GM12878 (cell line): ENCODE measurements around the gene ELOA2.

Experiments
- CTCF ChIP-seq, 3 experiments: IDR thresholded peaks in 2 of 3; conservative IDR thresholded peaks in 1 of 3; 2 replicates each; pipeline ENCODE4 v1.5.1; 2011; ENCODE audit warnings: low read depth in 3 of 3, low read length in 3 of 3, mild to moderate bottlenecking in 3 of 3, control low read depth in 2 of 3, moderate library complexity in 2 of 3, inconsistent platforms in 1 of 3, mixed read lengths in 1 of 3; ENCODE audit not compliant: control insufficient read depth in 2 of 3, insufficient read depth in 1 of 3; ENCODE audit errors: extremely low read depth in 1 of 3
- EP300 ChIP-seq, 2 experiments: fragments of 150-350 bp in 1 of 2; IDR thresholded peaks; 2 replicates each; pipeline ENCODE4 v1.6.1; 2011 to 2012; ENCODE audit warnings: low read depth in 2 of 2, low read length in 2 of 2, borderline replicate concordance in 1 of 2, improper control_type of control experiment in 1 of 2, inconsistent platforms in 1 of 2; ENCODE audit not compliant: control insufficient read depth in 1 of 2
- HDAC2 ChIP-seq: fragments of 200-600 bp; sonication (generic); IDR thresholded peaks from 2 replicates; pipeline ENCODE4 v1.6.1; 2017
- PRDM15 ChIP-seq: fragments of 450-650 bp; formaldehyde crosslinking; IDR thresholded peaks from 2 replicates; pipeline ENCODE4 v1.4.0; 2020; ENCODE audit warnings: mild to moderate bottlenecking, moderate library complexity
- RAD51 ChIP-seq: fragments of 450-650 bp; IDR thresholded peaks from 2 replicates; pipeline ENCODE4 v1.6.1; 2016; ENCODE audit warnings: moderate library complexity, mild to moderate bottlenecking, inconsistent platforms
- RFX5 ChIP-seq: IDR thresholded peaks from 2 replicates; pipeline ENCODE4 v1.6.1; 2011; ENCODE audit warnings: low read depth, low read length, improper control_type of control experiment
- YY1 ChIP-seq: IDR thresholded peaks from 2 replicates; pipeline ENCODE4 v1.6.1; 2011; ENCODE audit warnings: low read depth, mild to moderate bottlenecking, low read length
- ZNF24 ChIP-seq: fragments of 450-650 bp; IDR thresholded peaks from 2 replicates; pipeline ENCODE4 v1.6.1; 2017; ENCODE audit warnings: antibody characterized with exemption, mild to moderate bottlenecking

- no peak for TF ChIP-seq YY1
- TF ChIP-seq RAD51, result no peak
- no peak for TF ChIP-seq EP300 (IDR thresholded peaks at IDR 0.05; ENCODE audit: borderline replicate concordance in 1 of 2, control insufficient read depth in 1 of 2, low read depth in 2 of 2, low read length in 2 of 2)
- no peak for TF ChIP-seq PRDM15 (CRISPR knock-in tag)
- TF ChIP-seq RFX5, result no peak
- TF ChIP-seq HDAC2, result no peak
- no peak for TF ChIP-seq ZNF24
- no peak for TF ChIP-seq CTCF (IDR thresholded peaks at IDR 0.05 in 2 of 3, conservative IDR thresholded peaks at IDR 0.05 in 1 of 3; ENCODE audit: control insufficient read depth in 2 of 3, extremely low read depth in 1 of 3, insufficient read depth in 1 of 3, low read depth in 3 of 3, low read length in 3 of 3)
Measured at GRCh38 chr18:47080872-47081271, 45.5 kb upstream of the ELOA2 start.
